Activated CD4-positive, alpha-beta T cell treated with anti-CD3 and anti-CD28 coated beads, Interleukin-2, Interleukin-6, amounts not matched to agents 100 ng/mL and 50 ng/mL, durations not matched to agents 16 hours and 8 hours (primary cell): ENCODE measurements around the gene CLEC18A.
"Not testable (repeated sequence)": the region's sequence is repeated elsewhere in the genome, so short reads cannot be mapped to it uniquely, and the experiment has no call there.

Experiments used
- DNase-seq: peaks from one replicate; pipeline ENCODE4 v3.0.0-alpha.2; 2020

Gene CLEC18A

DNA sequence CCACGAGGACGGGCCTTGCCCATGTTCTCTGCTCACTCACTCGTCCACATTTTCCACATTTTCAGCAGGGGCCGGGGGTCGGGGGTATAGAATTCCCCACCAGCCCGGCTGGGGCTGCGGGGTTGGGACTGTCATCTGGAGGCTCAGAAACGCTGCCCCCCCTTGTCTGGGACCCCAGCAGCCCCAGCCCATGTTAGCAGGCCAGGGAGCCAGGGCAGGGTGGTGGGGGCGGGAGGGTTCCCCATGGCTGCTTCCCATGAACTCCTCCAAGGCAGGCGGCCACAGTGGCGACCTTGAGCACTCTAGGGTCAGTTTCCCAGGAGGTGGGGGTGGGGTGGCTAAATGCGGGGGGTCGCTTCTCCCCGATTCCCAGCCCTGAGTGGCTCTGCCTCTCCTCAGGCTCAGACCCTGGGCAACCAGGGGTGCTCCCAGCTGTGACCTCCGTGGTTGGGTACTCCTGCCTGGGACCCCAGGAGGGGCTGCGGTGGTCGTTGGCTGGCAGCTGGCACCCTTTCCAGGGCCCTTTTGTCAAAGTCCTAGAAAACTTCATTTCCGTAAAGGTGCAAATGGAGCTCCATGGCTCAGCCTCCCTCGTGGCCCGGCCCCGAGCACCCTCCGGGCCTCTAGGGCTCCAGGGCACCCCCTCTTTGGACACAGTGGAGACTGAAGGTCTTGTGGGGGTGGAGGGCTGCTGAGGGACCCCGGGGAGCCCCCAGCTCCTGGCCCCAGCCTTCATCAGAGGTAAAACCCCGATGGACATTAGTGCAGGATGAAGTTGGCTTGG lies 1.6 kb downstream of the CLEC18A start:
- DNase-seq = not testable (repeated sequence)

- not testable (repeated sequence) for DNase-seq
Observed at GRCh38 chr16:69954241-69954640, 3.1 kb downstream of the CLEC18A start.

- not testable (repeated sequence) for DNase-seq
Observed at GRCh38 chr16:69963312-69963711, 12.2 kb downstream of the CLEC18A start.

GRCh38 chr16:69964960-69965660 lies 14.0 kb downstream of the CLEC18A start:
- not testable (repeated sequence) for DNase-seq

DNA sequence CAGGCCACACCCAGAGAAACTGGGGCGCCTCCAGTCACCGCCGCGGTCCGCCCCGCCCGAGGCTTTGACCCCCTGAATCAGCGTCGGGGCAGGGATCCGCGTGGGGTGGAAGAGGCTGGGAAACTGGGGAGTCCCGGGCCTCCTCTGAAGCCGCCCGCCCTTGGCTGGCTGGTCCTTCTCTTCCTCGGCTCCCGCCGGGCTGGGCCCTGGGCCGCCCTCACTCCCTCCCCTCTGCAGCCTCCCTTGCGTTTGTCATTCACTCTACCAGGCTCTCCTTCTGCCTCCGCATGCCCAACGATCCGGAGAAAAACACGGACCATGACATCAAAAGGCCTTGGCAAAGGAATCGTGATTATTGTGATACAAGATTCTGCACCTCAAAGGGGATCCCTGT lies 14.5 kb downstream of the CLEC18A start:
- DNase-seq = not testable (repeated sequence)

GRCh38 chr16:69967688-69968087 lies 16.6 kb downstream of the CLEC18A start:
- DNase-seq = not testable (repeated sequence)

GRCh38 chr16:69968125-69968524 lies 17.0 kb downstream of the CLEC18A start:
- not testable (repeated sequence) for DNase-seq

DNA sequence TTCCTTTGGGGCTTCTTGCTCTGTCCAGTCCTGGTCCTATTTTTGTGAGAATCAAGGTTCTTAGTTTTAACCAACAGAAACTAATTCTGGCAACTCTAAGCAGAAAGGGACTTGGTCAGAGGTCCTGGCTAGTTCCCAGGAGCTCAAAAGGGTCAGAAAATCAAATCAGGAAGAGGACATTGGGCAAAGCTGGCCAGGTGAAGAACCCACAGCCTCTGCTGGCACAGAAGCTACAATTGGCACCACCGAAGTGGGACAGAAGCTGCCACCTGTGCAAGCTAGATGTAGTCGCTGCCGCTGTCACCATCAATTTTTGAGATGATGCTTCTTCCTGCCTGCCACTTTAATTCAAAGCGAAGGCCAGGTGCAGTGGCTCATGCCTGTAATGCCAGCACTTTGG lies 18.5 kb downstream of the CLEC18A start:
- not testable (repeated sequence) for DNase-seq

- DNase-seq = not testable (repeated sequence)
Observed at GRCh38 chr16:69972120-69972519, 21.0 kb downstream of the CLEC18A start.

DNA sequence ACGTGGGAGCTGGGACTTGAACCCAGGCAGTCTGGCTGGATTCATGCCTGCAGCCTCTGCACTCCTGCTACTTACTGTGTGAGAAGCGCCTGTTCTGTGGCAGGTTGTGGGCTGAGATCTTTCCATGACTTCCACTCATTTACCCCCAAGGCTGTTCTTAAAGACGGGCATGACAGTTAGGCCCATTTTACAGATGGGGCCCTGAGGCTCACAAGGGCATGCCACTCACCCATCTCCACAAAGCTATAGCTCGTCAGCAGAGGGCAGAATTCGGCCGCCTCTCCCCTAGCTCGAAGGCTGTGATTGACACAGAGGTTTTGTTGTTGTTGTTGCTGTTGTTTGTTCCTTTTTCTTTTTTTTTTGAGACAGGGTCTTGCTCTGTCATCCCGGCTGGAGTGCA lies 21.8 kb downstream of the CLEC18A start:
- DNase-seq = not testable (repeated sequence)

- not testable (repeated sequence) for DNase-seq
Observed at GRCh38 chr16:69985196-69985595, 34.1 kb downstream of the CLEC18A start.

DNA sequence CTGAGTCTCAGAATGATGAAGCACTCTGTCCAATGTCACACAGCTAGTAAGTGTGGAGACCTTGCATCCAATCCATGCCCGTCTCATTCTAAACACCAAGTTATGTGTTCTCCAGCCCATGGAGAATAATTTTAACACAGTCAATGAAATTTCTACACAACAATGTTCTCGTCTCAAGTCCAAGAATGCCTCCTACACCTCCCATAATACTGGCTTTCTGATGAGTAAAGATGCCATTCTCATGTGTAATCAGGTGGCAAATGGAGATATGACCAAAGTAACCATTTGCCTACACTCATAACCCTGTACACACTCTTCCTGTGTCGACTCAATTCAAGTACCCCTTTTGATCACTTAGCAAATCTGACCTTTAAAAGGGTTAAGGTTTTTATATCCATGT lies 46.8 kb downstream of the CLEC18A start:
- DNase-seq = not testable (repeated sequence)

DNA sequence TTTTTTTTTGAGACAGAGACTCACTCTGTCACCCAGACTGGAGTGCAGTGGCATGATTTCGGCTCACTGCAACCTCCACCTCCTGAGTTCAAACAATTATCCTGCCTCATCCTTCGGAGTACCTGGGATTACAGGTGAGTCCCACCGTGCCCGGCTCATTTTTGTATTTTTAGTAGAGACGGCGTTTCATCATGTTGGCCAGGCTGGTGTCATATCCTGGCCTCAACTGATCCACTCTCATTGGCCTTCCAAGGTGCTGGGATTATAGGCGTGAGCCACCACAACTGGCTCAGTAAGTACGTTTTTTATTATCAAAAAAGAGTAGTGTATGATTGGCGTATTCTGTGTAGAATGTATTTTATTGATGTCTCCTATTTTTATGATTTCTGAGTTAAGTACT lies 48.7 kb downstream of the CLEC18A start:
- DNase-seq = not testable (repeated sequence)

- DNase-seq = not testable (repeated sequence)
Observed at GRCh38 chr16:70003511-70003910, 52.4 kb downstream of the CLEC18A start.

DNA sequence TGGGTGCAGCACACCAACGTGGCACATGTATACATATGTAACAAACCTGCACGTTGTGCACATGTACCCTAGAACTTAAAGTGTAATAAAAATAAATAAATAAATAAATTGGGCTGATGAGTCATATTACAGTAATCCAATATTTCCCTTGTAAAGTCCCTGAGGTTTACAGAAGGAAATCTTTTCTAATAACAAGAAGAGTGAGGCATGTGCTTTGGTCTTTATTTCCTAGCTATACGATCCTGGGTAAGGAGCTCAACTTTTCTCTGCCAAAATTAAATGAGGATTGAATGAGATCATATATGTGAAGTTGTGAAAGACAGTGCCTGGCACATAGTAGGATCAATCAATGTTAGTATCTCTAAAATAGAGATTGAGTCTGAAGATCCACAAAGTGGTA lies 57.5 kb downstream of the CLEC18A start:
- not testable (repeated sequence) for DNase-seq

GRCh38 chr16:70010615-70011014 lies 59.5 kb downstream of the CLEC18A start:
- not testable (repeated sequence) for DNase-seq

- DNase-seq = not testable (repeated sequence)
Observed at GRCh38 chr16:70011120-70011519, 60.0 kb downstream of the CLEC18A start.

- DNase-seq = not testable (repeated sequence)
Observed at GRCh38 chr16:70012354-70012753, 61.2 kb downstream of the CLEC18A start.

- not testable (repeated sequence) for DNase-seq
Observed at GRCh38 chr16:70012951-70013350, 61.8 kb downstream of the CLEC18A start.
